NCI-H446 (cell line): ENCODE data around the gene TCEAL9.
"Not testable (repeated sequence)": the region's sequence is repeated elsewhere in the genome, so short reads cannot be mapped to it uniquely, and the experiment has no call there.

Source experiments
- DNase-seq, 2 experiments: peaks; one replicate each; lab custom pipeline; 2025; lab: John Stamatoyannopoulos, UW

Gene TCEAL9, protein sequence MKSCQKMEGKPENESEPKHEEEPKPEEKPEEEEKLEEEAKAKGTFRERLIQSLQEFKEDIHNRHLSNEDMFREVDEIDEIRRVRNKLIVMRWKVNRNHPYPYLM

DNA sequence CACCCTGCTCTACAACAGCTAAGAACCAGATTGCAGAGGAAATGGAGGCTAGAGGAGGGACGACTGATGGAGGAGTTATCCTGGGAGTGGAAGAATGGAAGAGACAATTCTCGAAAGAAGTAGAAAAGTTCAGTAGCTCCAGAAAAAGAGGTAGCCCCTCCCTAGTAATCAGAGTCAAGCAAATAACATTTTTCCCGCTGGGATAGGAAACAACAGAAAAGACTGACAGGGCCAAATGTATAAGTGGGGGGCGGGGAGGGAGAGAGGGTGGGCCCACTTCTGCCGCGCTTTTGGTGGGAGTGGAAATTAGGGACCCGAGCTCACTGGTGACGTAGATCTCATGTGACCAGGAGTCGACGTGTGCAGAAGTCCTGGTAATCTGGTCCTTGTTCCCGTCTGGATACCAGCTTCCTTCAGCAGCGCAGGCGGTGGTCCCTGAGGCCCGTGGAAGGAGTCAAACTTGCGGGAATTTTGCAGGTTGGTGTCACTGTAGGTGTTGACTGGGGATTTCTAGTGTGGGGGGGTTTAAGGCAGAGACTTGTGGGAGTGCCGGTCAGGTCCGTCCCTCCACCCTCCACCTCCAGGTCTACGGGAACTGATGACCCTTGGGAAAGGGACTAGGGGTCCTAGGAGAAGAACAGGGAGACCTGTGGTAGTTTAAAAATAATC lies at the start of gene TCEAL9:
Gene TCEAL9 (plus strand): TSS at position 377 of the 669 bp plus-strand sequence. CDS start 1,179 bp downstream, outside the sequence.
- DNase-seq = peak; percentile 57 to 77

DNA sequence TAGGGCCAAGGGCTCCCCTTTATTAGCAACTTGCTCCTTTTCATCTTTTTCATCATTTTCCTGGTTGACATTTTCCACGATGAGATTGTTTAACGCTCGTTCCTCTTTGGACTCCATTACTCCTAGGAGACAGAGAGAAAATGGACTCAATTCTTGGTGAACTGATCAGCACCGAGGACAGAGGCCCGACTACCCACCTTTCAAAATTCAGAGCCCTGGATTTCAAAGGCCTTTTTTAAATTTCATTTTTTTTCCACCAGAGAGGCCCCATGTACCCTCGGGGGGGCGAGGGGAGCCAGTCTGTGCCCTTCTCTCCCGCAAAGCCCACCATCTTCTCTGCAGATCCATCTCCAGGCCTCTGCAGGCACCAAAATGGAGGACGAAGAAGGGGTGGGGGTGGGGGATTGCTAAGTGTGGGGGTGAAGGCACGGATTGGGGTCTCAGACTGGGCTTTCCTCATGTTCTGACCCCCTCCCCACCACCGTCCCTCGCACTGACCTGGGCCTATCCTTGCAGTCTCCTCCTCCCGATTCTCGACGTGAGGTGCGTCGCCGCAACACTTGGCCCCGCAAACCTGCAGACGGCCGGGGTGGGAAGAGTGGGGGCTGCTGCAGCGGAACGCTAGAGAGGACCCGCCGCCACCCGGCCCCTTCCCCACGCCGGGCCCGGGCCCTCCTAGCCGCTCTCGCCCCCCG lies 46.3 kb upstream of the TCEAL9 start:
- no peak for DNase-seq

DNA sequence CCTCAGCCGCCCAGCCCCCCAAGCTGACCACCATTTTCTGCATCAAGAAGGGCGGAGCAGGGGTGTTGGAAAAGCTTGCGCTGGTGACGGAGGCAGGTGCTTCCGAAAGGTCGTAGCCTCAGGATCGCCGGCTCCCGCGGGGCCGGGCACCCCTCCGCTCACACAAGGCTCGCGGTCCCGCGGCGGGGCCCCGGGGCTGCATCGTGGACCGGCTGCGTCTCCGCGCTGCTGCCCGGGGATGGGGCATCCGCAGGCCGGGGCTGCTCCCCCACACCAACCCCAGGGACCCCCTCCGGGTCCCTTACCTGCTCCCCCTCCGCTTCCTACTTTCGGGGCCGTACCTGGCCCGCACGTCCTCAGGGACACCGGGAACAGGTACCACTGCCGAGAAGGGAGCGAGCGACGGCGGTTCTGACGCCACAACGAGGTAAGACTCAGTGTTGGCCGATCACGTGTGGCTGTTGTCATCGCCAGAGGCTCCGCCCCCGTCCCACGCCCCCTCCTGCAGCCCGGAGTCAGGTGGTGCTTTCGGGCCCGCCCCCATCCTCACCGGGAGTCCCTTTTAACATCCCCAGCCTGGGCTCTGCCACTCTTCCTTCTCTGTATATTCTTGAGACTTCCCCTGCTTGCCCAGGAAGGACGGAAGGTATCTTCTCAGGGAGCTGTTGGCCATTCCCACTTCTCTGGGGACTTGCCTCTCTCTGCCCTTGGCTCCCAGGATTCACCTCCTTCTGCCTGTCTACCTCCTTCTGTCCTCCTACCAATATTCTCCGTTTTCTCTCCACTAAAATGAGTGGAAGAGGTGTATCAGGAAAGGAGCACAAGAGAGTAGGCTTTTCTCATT lies 45.5 kb upstream of the TCEAL9 start, which contains the start of gene BEX2:
Gene BEX2 (minus strand): TSS at position 436 of the 844 bp plus-strand sequence. CDS start 1,014 bp downstream, outside the sequence.
- DNase-seq = peak in 1 of 2 experiments; percentile 35

GRCh38 chrX:103311399-103311780 lies 44.9 kb upstream of the TCEAL9 start:
- DNase-seq = no peak

DNA sequence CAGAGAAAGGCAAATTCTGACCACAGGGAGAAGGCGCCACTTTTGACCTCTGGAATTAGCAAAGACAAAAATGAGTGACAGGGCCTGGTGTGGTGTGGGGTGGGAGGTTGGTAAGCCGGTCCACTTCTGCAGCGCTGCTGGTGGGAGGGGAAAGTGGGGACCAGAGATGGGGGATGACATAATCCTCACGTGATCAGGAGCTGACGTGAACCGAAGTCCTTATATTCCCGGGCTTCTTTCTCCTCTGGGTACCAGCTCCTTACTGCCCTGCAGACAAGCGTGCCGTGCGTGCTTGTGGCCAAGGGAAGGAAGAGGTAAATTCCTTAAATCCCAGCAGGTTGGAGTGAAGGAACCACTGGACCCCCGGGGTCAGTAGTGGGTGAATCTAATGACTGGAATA lies 26.3 kb upstream of the TCEAL9 start, which contains the start of gene TCEAL7:
Gene TCEAL7 (plus strand): TSS at position 249 of the 400 bp plus-strand sequence. CDS start 1,165 bp downstream, outside the sequence.
- DNase-seq = no peak

GRCh38 chrX:103330681-103331288 lies 25.5 kb upstream of the TCEAL9 start:
- no peak for DNase-seq

- no peak for DNase-seq
Observed at GRCh38 chrX:103338663-103339062, 17.6 kb upstream of the TCEAL9 start.

- DNase-seq = peak in 1 of 2 experiments; percentile 1
Observed at GRCh38 chrX:103343105-103343504, 13.2 kb upstream of the TCEAL9 start.

DNA sequence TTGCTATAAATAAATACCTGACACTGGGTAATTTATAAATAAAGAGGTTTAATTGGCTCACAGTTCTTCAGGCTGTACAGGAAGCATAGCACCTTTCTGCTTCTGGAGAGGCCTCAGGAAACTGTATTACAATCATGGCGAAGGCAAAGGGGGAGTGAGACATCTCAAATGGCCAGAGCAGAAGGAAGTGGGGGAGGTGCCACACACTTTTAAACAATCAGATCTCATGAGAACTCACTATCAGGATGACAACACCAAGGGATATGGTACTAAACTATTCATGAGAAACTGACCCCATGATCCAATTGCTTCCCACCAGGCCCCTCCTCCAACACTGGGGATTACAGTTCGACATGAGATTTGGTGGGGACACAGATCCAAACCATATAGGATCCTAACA lies 11.7 kb upstream of the TCEAL9 start:
- DNase-seq = no peak

DNA sequence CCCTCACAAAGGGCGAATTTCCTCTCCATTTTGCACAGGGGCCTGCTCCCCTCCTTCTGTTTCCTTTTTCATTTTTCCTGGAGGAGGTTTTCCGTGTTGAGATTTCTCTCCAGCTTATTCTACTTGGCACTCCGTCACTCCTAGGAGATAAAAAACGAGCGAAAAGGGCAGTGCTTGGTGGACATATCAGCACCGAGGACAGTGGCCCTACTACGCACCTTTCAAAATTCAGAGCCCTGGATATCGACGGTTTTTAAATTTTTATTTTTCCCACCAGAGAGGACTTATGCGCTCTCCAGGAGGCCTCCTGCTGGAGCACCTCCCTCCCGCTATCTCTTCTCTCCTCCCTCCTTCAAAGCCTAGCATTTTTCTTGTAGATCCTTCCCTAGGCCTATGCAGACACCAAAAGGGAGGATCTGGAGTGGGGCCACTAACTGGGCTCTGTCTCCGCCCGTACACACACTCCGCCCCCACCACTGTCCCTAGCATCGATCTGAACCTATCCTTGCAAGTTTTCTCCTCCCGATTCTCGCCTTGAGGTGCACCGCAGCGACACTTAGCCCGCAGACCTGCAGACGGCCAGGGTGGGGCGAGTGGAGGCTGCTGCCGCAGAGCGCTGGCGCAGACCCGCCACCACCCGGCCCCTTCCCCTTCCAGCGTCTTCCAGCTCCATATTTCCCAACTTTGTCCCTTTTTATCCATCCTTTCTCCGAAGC lies 8.5 kb upstream of the TCEAL9 start:
- DNase-seq = no peak

DNA sequence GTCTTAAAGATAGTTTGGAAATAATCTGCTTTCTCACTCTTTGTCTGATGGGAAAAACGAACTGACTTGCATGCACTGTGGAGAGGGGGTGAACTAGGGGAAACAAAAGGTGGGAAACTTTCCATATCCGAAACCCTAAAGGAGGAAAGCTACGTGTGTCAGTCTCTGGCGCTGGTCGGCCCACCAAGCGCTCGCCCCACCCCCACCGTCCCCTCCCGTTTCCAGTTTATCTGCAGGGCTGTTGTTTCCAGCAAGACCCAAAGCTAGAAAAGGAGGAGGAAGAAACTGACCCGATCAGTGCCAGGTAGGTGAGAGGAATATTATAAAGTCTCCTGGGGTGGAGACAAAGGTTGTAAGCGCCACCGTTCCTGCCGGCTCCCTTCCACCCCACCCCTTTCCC lies 552 bp downstream of the TCEAL9 start:
- DNase-seq = no peak

- DNase-seq = no peak
Observed at GRCh38 chrX:103357871-103358270, 1.6 kb downstream of the TCEAL9 start.

GRCh38 chrX:103359605-103360004 lies 3.3 kb downstream of the TCEAL9 start:
- DNase-seq = not testable (repeated sequence)

GRCh38 chrX:103360092-103360491 lies 3.8 kb downstream of the TCEAL9 start:
- DNase-seq = peak in 1 of 2 experiments; percentile 0

DNA sequence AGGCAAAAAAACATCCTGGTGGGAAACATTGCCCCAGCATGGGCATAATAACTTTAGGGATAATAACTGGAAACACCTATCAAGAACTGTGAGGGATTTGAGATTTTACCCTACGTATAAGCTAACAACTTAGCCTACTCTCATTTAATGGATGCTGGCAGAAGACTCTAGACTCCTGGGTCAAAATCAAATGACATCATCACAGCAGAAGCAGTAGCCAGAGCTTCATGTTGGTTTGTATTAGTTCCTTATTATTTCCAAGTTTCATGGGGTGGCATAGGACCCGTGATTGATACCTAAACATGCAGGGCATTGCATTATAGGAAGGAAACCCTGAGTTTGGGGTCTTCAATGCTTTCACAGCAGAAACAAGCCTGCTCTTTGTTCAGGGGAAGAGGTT lies 4.6 kb downstream of the TCEAL9 start:
- no peak for DNase-seq

- DNase-seq = no peak
Observed at GRCh38 chrX:103361798-103362197, 5.5 kb downstream of the TCEAL9 start.

DNA sequence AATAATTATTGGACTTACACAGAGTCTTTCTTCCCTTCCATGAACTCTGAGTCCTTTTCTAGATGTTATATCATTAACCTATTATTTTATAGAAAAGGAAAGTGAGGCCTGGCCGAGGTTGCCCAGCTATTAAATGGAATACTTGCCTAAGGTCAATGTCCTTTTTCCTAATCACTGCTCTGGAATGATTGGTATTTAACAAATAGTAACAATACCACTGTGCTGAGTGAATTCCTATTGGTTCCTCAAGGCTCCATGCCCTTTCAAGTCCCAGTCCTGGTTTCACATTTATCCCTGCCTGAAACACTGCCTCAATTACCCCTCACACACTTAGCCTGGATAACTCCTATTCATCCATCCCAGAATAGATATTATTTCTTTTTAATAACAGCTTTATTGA lies 6.2 kb downstream of the TCEAL9 start:
- DNase-seq = no peak

- no peak for DNase-seq
Observed at GRCh38 chrX:103363046-103363445, 6.7 kb downstream of the TCEAL9 start.

DNA sequence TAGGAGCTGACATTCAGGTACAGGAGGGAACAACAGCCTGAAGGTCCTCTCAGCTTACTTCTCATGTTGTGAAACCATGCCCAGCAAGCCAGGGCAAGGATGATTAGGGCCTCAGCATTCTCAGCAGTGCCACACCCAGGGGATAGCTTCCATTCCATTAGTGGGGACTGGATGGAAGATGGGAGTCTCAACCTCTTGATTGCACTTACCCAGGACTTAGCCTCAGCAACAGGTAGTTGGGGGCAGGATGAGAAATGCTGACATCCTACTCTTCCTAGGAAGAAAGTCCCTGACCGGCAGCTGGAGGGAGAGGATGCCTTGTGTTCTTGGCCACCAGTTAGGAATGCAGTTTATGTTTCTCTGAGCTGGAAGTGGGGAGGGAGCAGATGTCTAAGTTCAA lies 11.2 kb downstream of the TCEAL9 start:
- DNase-seq = no peak

- no peak for DNase-seq
Observed at GRCh38 chrX:103369479-103369878, 13.2 kb downstream of the TCEAL9 start.

DNA sequence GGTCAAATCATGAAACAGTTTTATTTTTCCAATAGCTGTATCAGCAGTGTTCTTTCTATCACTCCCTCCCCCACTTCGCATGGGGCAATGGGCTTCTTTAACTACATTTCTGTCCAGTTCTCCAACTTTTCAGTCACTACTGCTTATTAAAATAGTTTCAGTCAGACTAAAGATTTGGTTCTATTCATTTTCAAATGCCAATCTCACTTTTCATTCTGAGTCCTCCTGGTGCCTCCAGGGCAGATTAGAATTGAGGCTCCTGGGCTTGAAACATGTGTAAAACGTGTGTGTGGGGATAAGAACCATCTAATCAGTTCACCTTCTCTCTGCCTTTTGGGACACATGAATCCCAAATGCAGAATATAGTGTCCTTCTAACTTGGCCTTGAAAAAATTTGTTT lies 16.6 kb downstream of the TCEAL9 start:
- no peak for DNase-seq
